Lower leg skin (tissue), 4 donors: ENCODE data around the gene ANKRD40CL. TPM values are rescaled to one million over a fixed set of nuclear protein-coding genes. Genes with fewer than 3 reads are reported as not detected.

Experiments
- DNase-seq, 2 donors: peaks; one replicate each; pipeline ENCODE4 v3.0.0-alpha.2; 2019; ENCODE audit warnings: low spot score in 2 of 2
- H3K4me3 ChIP-seq: fragments of 200-600 bp; sonication (generic); 2 replicates; pipeline ENCODE4 v1.5.1; 2017; ENCODE audit warnings: mild to moderate bottlenecking, low read depth; ENCODE audit not compliant: poor library complexity, severe bottlenecking
- CTCF ChIP-seq, 3 donors: fragments of 450-650 bp; IDR thresholded peaks; one replicate each; pipeline ENCODE4 v1.5.1; 2016; ENCODE audit warnings: antibody characterized with exemption in 3 of 3, mild to moderate bottlenecking in 3 of 3, moderate library complexity in 2 of 3
- POLR2A ChIP-seq, 2 donors: fragments of 450-650 bp; IDR thresholded peaks; one replicate each; pipeline ENCODE4 v1.6.1; 2016 to 2017; ENCODE audit warnings: antibody characterized with exemption in 2 of 2, mild to moderate bottlenecking in 1 of 2, moderate library complexity in 1 of 2
- WGBS, 2 donors: methylation state at CpG; one replicate each; pipeline ENCODE4 v1.1.5; 2018; 5-methylcytosine and 5-hydroxymethylcytosine counted together
- intact Hi-C: fragments of 100-400 bp; cut with DNase I; formaldehyde crosslinking; loops from one replicate; pipeline ENCODE4 v1.15.0; 2023; ENCODE audit warnings: low total_unique reads
- total RNA-seq, 4 donors: library from RNA; depleted of rRNA; stranded (reverse); fragments of >200 nt; gene quantifications; one replicate each; pipeline ENCODE4 v1.1.0, GENCODE V29; 2016

Gene ANKRD40CL
- total RNA-seq, result not detected

GRCh38 chr17:50767446-50767845 is at the start of gene ANKRD40CL:
TSS of gene ANKRD40CL (minus strand) at chr17:50767518. CDS start at chr17:50766913, 605 bp downstream.
- intact Hi-C loops, result no loop called here
- no peak for TF ChIP-seq POLR2A (IDR thresholded peaks at IDR 0.05)
- TF ChIP-seq CTCF (IDR thresholded peaks at IDR 0.05), result no peak
- peak in 1 of 2 donors; percentile 78 for DNase-seq
- H3K4me3 ChIP-seq, result no peak within 1 kb of the TSS
- 87 to 89% methylated on average over 9 of the region's 9 CpGs for WGBS, 2 donors

- no peak overlapping the region for H3K4me3 ChIP-seq
- intact Hi-C loops, result no loop called here
- no peak for TF ChIP-seq CTCF (IDR thresholded peaks at IDR 0.05)
- no peak for TF ChIP-seq POLR2A (IDR thresholded peaks at IDR 0.05)
- no peak for DNase-seq
- 77 to 91% methylated on average over 5 of the region's 5 CpGs for WGBS, 2 donors
Observed at GRCh38 chr17:50816271-50816670, 49.0 kb upstream of the ANKRD40CL start.

- WGBS, 2 donors, result 51 to 65% methylated on average over 3 of the region's 3 CpGs
- DNase-seq, result no peak
- no peak for TF ChIP-seq POLR2A (IDR thresholded peaks at IDR 0.05)
- no peak for TF ChIP-seq CTCF (IDR thresholded peaks at IDR 0.05)
- H3K4me3 ChIP-seq, result no peak overlapping the region
- intact Hi-C loops, result no loop called here
Observed at GRCh38 chr17:50815400-50815799, 48.1 kb upstream of the ANKRD40CL start.

- no peak for DNase-seq
- no peak overlapping the region for H3K4me3 ChIP-seq
- intact Hi-C loops, result no loop called here
- TF ChIP-seq CTCF (IDR thresholded peaks at IDR 0.05) (no peak), POLR2A (IDR thresholded peaks at IDR 0.05) (no peak)
Observed at GRCh38 chr17:50813583-50813982, 46.3 kb upstream of the ANKRD40CL start.

GRCh38 chr17:50808888-50809287 is 41.6 kb upstream of the ANKRD40CL start:
- intact Hi-C loops, result no loop called here
- TF ChIP-seq POLR2A (IDR thresholded peaks at IDR 0.05) (no peak), CTCF (IDR thresholded peaks at IDR 0.05) (no peak)
- WGBS, 2 donors, result 64% methylated on average over 3 of the region's 3 CpGs
- no peak overlapping the region for H3K4me3 ChIP-seq
- no peak for DNase-seq

- no peak overlapping the region for H3K4me3 ChIP-seq
- 93 to 95% methylated on average over 7 of the region's 7 CpGs for WGBS, 2 donors
- no peak for DNase-seq
- TF ChIP-seq POLR2A (IDR thresholded peaks at IDR 0.05) (no peak), CTCF (IDR thresholded peaks at IDR 0.05) (no peak)
- intact Hi-C loops, result no loop called here
Observed at GRCh38 chr17:50808413-50808812, 41.1 kb upstream of the ANKRD40CL start.
